Stimulated activated naive CD8-positive, alpha-beta T cell treated with anti-CD3 and anti-CD28 coated beads, Interleukin-15, Interleukin-2, amounts not matched to agents 100 U/mL and 50 U/mL, for 24 hours (primary cell): ENCODE measurements around the gene CAPN2.
A peak's percentile ranks its signal among the peaks of the same experiment; 100 is the strongest.
"Not testable (repeated sequence)": the region's sequence is repeated elsewhere in the genome, so short reads cannot be mapped to it uniquely, and the experiment has no call there.

Source experiments
- ATAC-seq: fragments of 150-1000 bp; cut with Tn5 transposase; one replicate; pipeline ENCODE4 v1.10.0; 2021
- DNase-seq: peaks from one replicate; pipeline ENCODE4 v3.0.0; 2021

Gene CAPN2

GRCh38 chr1:223717123-223717522 is 4.8 kb downstream of the CAPN2 start:
- ATAC-seq (no peak), DNase-seq (no peak)

- DNase-seq (no peak), ATAC-seq (peak; percentile 67)
Measured at GRCh38 chr1:223717695-223718363, 5.5 kb downstream of the CAPN2 start.

GRCh38 chr1:223718850-223719249 is 6.5 kb downstream of the CAPN2 start:
- no peak for ATAC-seq
- no peak for DNase-seq

- no peak for ATAC-seq
- DNase-seq, result no peak
Measured at GRCh38 chr1:223720971-223721591, 8.7 kb downstream of the CAPN2 start.

GRCh38 chr1:223721658-223722607 is 9.6 kb downstream of the CAPN2 start:
- no peak for ATAC-seq

GRCh38 chr1:223723351-223723904 is 11.1 kb downstream of the CAPN2 start:
- DNase-seq (no peak), ATAC-seq (no peak)

More at GRCh38 chr1:223721658-223722607, 9.6 kb downstream of the CAPN2 start:
- DNase-seq, result no peak

- peak; percentile 25 for ATAC-seq
- no peak for DNase-seq
Measured at GRCh38 chr1:223724376-223724775, 12.0 kb downstream of the CAPN2 start.

- ATAC-seq, result no peak
- no peak for DNase-seq
Measured at GRCh38 chr1:223725578-223725977, 13.2 kb downstream of the CAPN2 start.

- DNase-seq (peak; percentile 88), ATAC-seq (peak; percentile 97)
Measured at GRCh38 chr1:223726380-223727001, 14.2 kb downstream of the CAPN2 start.

- DNase-seq (no peak), ATAC-seq (no peak)
Measured at GRCh38 chr1:223727541-223727940, 15.2 kb downstream of the CAPN2 start.

GRCh38 chr1:223729906-223730305 is 17.6 kb downstream of the CAPN2 start:
- DNase-seq, result no peak
- no peak for ATAC-seq

- DNase-seq, result no peak
- ATAC-seq, result no peak
Measured at GRCh38 chr1:223730479-223731132, 18.3 kb downstream of the CAPN2 start.

GRCh38 chr1:223731133-223731770 is 18.9 kb downstream of the CAPN2 start:
- no peak for ATAC-seq
- no peak for DNase-seq

GRCh38 chr1:223732993-223733798 is 20.9 kb downstream of the CAPN2 start:
- ATAC-seq (no peak), DNase-seq (no peak)

- ATAC-seq (no peak), DNase-seq (no peak)
Measured at GRCh38 chr1:223733898-223734852, 21.8 kb downstream of the CAPN2 start.

GRCh38 chr1:223736638-223737037 is 24.3 kb downstream of the CAPN2 start:
- ATAC-seq, DNase-seq: not testable (repeated sequence)

- no peak for DNase-seq
- ATAC-seq, result no peak
Measured at GRCh38 chr1:223737342-223737741, 25.0 kb downstream of the CAPN2 start.

GRCh38 chr1:223738465-223739365 is 26.4 kb downstream of the CAPN2 start:
- no peak for DNase-seq
- ATAC-seq, result no peak
